ENCODE results near the gene PGM1. TPM values are rescaled to one million over a fixed set of nuclear protein-coding genes. Genes with fewer than 3 reads are reported as not detected.

PGM1 gene
- polyA plus RNA-seq, 1 of the 3 experiments (the other 2 are of a cell fraction) = 20.7 TPM

GRCh38 chr1:63630666-63631065 lies 37.5 kb downstream of the PGM1 start (continued):
- TF ChIP-seq TAF1 (IDR thresholded peaks at IDR 0.05; ENCODE audit: borderline replicate concordance, low read depth, low read length) (no peak), NFIC (IDR thresholded peaks at IDR 0.05; ENCODE audit: borderline replicate concordance) (no peak), RXRA (IDR thresholded peaks at IDR 0.05; ENCODE audit: borderline replicate concordance, low read depth) (no peak), JUND (IDR thresholded peaks at IDR 0.05) (no peak), CHD2 (IDR thresholded peaks at IDR 0.05; ENCODE audit: low read length, partially characterized antibody) (no peak), USF2 (IDR thresholded peaks at IDR 0.05; ENCODE audit: borderline replicate concordance, low read depth, low read length) (no peak), ZBTB33 (IDR thresholded peaks at IDR 0.05; ENCODE audit: borderline replicate concordance, low read depth) (no peak), USF1 (IDR thresholded peaks at IDR 0.05; ENCODE audit: borderline replicate concordance, low read depth) (no peak), GABPA (IDR thresholded peaks at IDR 0.05; ENCODE audit: low read depth) (no peak)

GRCh38 chr1:63632110-63632509 lies 38.9 kb downstream of the PGM1 start:
- no peak overlapping the region for H3K9ac ChIP-seq
- CTCF ChIA-PET = interaction anchor here (0.8 to 1.1 kb wide), 2 partner anchors 16 to 34 kb away, joined by 3 read pairs; no protein-coding TSS in a partner anchor
- no peak overlapping the region for H2AFZ ChIP-seq (ENCODE audit: low read depth)
- no peak for TF ChIP-seq NRF1 (IDR thresholded peaks at IDR 0.05; ENCODE audit: low read depth, low read length)
- TF ChIP-seq TAF1 (IDR thresholded peaks at IDR 0.05; ENCODE audit: borderline replicate concordance, low read depth, low read length) = no peak
- no peak for TF ChIP-seq RFX5 (IDR thresholded peaks at IDR 0.05; ENCODE audit: low read length)
- TF ChIP-seq USF1 (IDR thresholded peaks at IDR 0.05; ENCODE audit: borderline replicate concordance, low read depth) = no peak
- peaks cover 25 to 49% of the 10 kb centered on the region in 2 experiments for H3K36me3 ChIP-seq (replicated peaks in 1 of 2; ENCODE audit: control insufficient read depth in 1 of 2, insufficient read depth in 2 of 2, low read length in 1 of 2)
- peaks cover 0 to 9% of the 10 kb centered on the region in 2 experiments; a peak in 2 of 4 replicates for H3K4me1 ChIP-seq (ENCODE audit: control insufficient read depth in 1 of 2, insufficient read depth in 2 of 2, low read depth in 1 of 2, low read length in 1 of 2)
- no peaks in the 10 kb centered on the region for H3K9me3 ChIP-seq
- H3K4me2 ChIP-seq = no peak overlapping the region
- no peaks in the 10 kb centered on the region for H3K79me2 ChIP-seq (ENCODE audit: insufficient read depth)
- 70% methylated on average over 5 of the region's 5 CpGs for WGBS (ENCODE audit: low lambda C conversion rate)
- no peaks in the 10 kb centered on the region for H4K20me1 ChIP-seq (ENCODE audit: insufficient read depth)
- H3K9me2 ChIP-seq = no peaks in the 10 kb centered on the region
- H3K27ac ChIP-seq (ENCODE audit: low read depth in 2 of 2, low read length in 1 of 2) = no peak overlapping the region
- no peaks in the 10 kb centered on the region for H3K27me3 ChIP-seq (ENCODE audit: insufficient read depth)
- POLR2A ChIA-PET = no interaction called here
- H3F3A ChIP-seq (replicated peaks; ENCODE audit: insufficient read depth) = no peaks in the 10 kb centered on the region
- DNase-seq = no peak
- H3K4me3 ChIP-seq (ENCODE audit: low read depth in 2 of 2, low read length in 1 of 2) = no peak overlapping the region
